Heart left ventricle (tissue), 13 donors: ENCODE data around the gene OR10A4.

Experiments
- POLR2A ChIP-seq, 2 donors: fragments of 450-650 bp; IDR thresholded peaks; one replicate each; pipeline ENCODE4 v1.6.1; 2017; ENCODE audit warnings: antibody characterized with exemption in 2 of 2, mild to moderate bottlenecking in 2 of 2, moderate library complexity in 2 of 2
- TF ChIP-seq, protein P1 (sequence below), 12 donors: fragments of 200-600 bp; sonication (generic) in 4 of 12; IDR thresholded peaks; one replicate each; pipeline versions ENCODE4 v1.5.0 to v1.8.0; 2018 to 2022; ENCODE audit warnings: antibody characterized with exemption in 12 of 12, mild to moderate bottlenecking in 5 of 12
- donor health status: ischemic (EF 13 %, LVEDD 7.1; RV severe dilation, severe dysfunction).
- donor health status: DM: no; HTN: yes; CAD: no.
- donor health status: DM: no; HTN: no; CAD: no.
- donor health status: ischemic (EF 25% LVEDD 6.9; RV normal size, moderate dysfunction).
- donor health status: ischemic (EF 25% LVEDD 5.7; RV mildly dilated, moderate dysfunction).
- donor health status: ischemic (EF 35%, LVEDD 5.7; RV mildly dilated, moderate dysfunction).
- donor health status: nonischemic (EF 11% LVEDD 7.7; RV severe dilation, severe dysfunction).
- donor health status: DM: yes; HTN: yes; CAD: no.
- donor health status: PGD.
- donor health status: ischemic (EF 29% LVEDD 5.4; RV normal size, mild dysfunction).
- donor health status: nonischemic (EF 23%, LVEDD 6.1; RV moderate dilation, normal function).

GRCh38 chr11:6850526-6850925 is 25.9 kb upstream of the OR10A4 start:
- TF ChIP-seq, protein P1, sequence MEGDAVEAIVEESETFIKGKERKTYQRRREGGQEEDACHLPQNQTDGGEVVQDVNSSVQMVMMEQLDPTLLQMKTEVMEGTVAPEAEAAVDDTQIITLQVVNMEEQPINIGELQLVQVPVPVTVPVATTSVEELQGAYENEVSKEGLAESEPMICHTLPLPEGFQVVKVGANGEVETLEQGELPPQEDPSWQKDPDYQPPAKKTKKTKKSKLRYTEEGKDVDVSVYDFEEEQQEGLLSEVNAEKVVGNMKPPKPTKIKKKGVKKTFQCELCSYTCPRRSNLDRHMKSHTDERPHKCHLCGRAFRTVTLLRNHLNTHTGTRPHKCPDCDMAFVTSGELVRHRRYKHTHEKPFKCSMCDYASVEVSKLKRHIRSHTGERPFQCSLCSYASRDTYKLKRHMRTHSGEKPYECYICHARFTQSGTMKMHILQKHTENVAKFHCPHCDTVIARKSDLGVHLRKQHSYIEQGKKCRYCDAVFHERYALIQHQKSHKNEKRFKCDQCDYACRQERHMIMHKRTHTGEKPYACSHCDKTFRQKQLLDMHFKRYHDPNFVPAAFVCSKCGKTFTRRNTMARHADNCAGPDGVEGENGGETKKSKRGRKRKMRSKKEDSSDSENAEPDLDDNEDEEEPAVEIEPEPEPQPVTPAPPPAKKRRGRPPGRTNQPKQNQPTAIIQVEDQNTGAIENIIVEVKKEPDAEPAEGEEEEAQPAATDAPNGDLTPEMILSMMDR (IDR thresholded peaks at IDR 0.05): no peak
- TF ChIP-seq POLR2A (IDR thresholded peaks at IDR 0.05): no peak
